ENCODE results near the gene NLRP6. TPM values are rescaled to one million over a fixed set of nuclear protein-coding genes. Genes with fewer than 3 reads are reported as not detected.

NLRP6 gene
- total and polyA plus RNA-seq, 2 of the 4 experiments (the other 2 are of a cell fraction) = not detected

Small RNA genes within 50 kb of the gene (microRNA-seq; reads per million reads assigned to microRNA genes)
- gene AC136475.6 (ENCODE audit: insufficient read depth, insufficient read length) = not detected

Small RNA genes within 50 kb of the gene (small RNA-seq; reads per million reads assigned to genes)
- gene AC136475.6 = 0 reads per million in 5 experiments

Other genes starting within 250 kb of the NLRP6 start
- gene SCGB1C1, start 85.3 kb upstream of the NLRP6 start, total RNA-seq (2012; rRNA removed) = not detected in 2 replicates
- not detected in 2 replicates for gene SCGB1C1, start 85.3 kb upstream of the NLRP6 start, polyA plus RNA-seq (2012; rRNA removed)
- gene BET1L, start 71.0 kb upstream of the NLRP6 start, total RNA-seq (2012; rRNA removed) = 10.0 and 10.8 TPM in 2 replicates
- 82.8 and 90.7 TPM in 2 replicates for gene BET1L, start 71.0 kb upstream of the NLRP6 start, polyA plus RNA-seq (2012; rRNA removed)
- gene RIC8A, start 70.7 kb upstream of the NLRP6 start, total RNA-seq (2012; rRNA removed) = 114 and 129 TPM in 2 replicates
- gene RIC8A, start 70.7 kb upstream of the NLRP6 start, polyA plus RNA-seq (2012; rRNA removed) = 188 and 193 TPM in 2 replicates
- 4.4 and 5.4 TPM in 2 replicates for gene SIRT3, start 42.1 kb upstream of the NLRP6 start, total RNA-seq (2012; rRNA removed)
- gene SIRT3, start 42.1 kb upstream of the NLRP6 start, polyA plus RNA-seq (2012; rRNA removed) = 14.9 and 18.6 TPM in 2 replicates
- 217 and 232 TPM in 2 replicates for gene PSMD13, start 41.4 kb upstream of the NLRP6 start, total RNA-seq (2012; rRNA removed)
- gene PSMD13, start 41.4 kb upstream of the NLRP6 start, polyA plus RNA-seq (2012; rRNA removed) = 177 and 185 TPM in 2 replicates
- 1.4 and 1.8 TPM in 2 replicates for gene PGGHG, start 10.7 kb downstream of the NLRP6 start, total RNA-seq (2012; rRNA removed)
- gene PGGHG, start 10.7 kb downstream of the NLRP6 start, polyA plus RNA-seq (2012; rRNA removed) = 16.2 and 17.0 TPM in 2 replicates
- not detected in 2 replicates for gene IFITM5, start 21.1 kb downstream of the NLRP6 start, total RNA-seq (2012; rRNA removed)
- not detected in 2 replicates for gene IFITM5, start 21.1 kb downstream of the NLRP6 start, polyA plus RNA-seq (2012; rRNA removed)
- 26.4 and 31.2 TPM in 2 replicates for gene IFITM2, start 29.4 kb downstream of the NLRP6 start, total RNA-seq (2012; rRNA removed)
- gene IFITM2, start 29.4 kb downstream of the NLRP6 start, polyA plus RNA-seq (2012; rRNA removed) = 564 and 600 TPM in 2 replicates
- gene IFITM1, start 35.6 kb downstream of the NLRP6 start, total RNA-seq (2012; rRNA removed) = 14.4 and 24.2 TPM in 2 replicates
- 67.5 and 68.9 TPM in 2 replicates for gene IFITM1, start 35.6 kb downstream of the NLRP6 start, polyA plus RNA-seq (2012; rRNA removed)
- 40.9 and 52.5 TPM in 2 replicates for gene IFITM3, start 42.5 kb downstream of the NLRP6 start, total RNA-seq (2012; rRNA removed)
- 906 and 1,008 TPM in 2 replicates for gene IFITM3, start 42.5 kb downstream of the NLRP6 start, polyA plus RNA-seq (2012; rRNA removed)
- 5.2 and 6.1 TPM in 2 replicates for gene B4GALNT4, start 91.1 kb downstream of the NLRP6 start, total RNA-seq (2012; rRNA removed)
- 38.6 and 45.4 TPM in 2 replicates for gene B4GALNT4, start 91.1 kb downstream of the NLRP6 start, polyA plus RNA-seq (2012; rRNA removed)
- 1.4 and 2.2 TPM in 2 replicates for gene PKP3, start 115.8 kb downstream of the NLRP6 start, total RNA-seq (2012; rRNA removed)
- 1.5 and 2.6 TPM in 2 replicates for gene PKP3, start 115.8 kb downstream of the NLRP6 start, polyA plus RNA-seq (2012; rRNA removed)
- gene SIGIRR, start 136.6 kb downstream of the NLRP6 start, total RNA-seq (2012; rRNA removed) = 9.4 and 10.9 TPM in 2 replicates
- gene SIGIRR, start 136.6 kb downstream of the NLRP6 start, polyA plus RNA-seq (2012; rRNA removed) = 27.6 and 33.8 TPM in 2 replicates
- not detected in 2 replicates for gene ANO9, start 163.6 kb downstream of the NLRP6 start, total RNA-seq (2012; rRNA removed)
- gene ANO9, start 163.6 kb downstream of the NLRP6 start, polyA plus RNA-seq (2012; rRNA removed) = not detected in 2 replicates
- 21.4 and 23.5 TPM in 2 replicates for gene PTDSS2, start 171.9 kb downstream of the NLRP6 start, total RNA-seq (2012; rRNA removed)
- 26.6 and 29.8 TPM in 2 replicates for gene PTDSS2, start 171.9 kb downstream of the NLRP6 start, polyA plus RNA-seq (2012; rRNA removed)
- gene RNH1, start 228.8 kb downstream of the NLRP6 start, total RNA-seq (2012; rRNA removed) = 138 and 143 TPM in 2 replicates
- gene RNH1, start 228.8 kb downstream of the NLRP6 start, polyA plus RNA-seq (2012; rRNA removed) = 238 and 247 TPM in 2 replicates